Measurements from ENCODE around the gene LHB. TPM values are rescaled to one million over a fixed set of nuclear protein-coding genes. Genes with fewer than 3 reads are reported as not detected.

LHB gene
- total and polyA plus RNA-seq, 2 donors (not counting 3 experiments of a cell fraction or from before 2014, with no cell fraction given) = 1.3 TPM; not detected in 1

- FAIRE-seq = no peak
- BruUV-seq (replicated peaks) = no TSS peak
- TF ChIP-seq MAX (IDR thresholded peaks at IDR 0.05; ENCODE audit: insufficient read depth, insufficient read length) (no peak), POLR2A (IDR thresholded peaks at IDR 0.05; ENCODE audit: low read depth, low read length) (no peak), FOS (IDR thresholded peaks at IDR 0.05; ENCODE audit: borderline replicate concordance, insufficient read depth, low read length) (no peak), JUN (IDR thresholded peaks at IDR 0.05; ENCODE audit: borderline replicate concordance, insufficient read depth, insufficient read length, low read depth) (no peak), POLR2AphosphoS5 (IDR thresholded peaks at IDR 0.05; ENCODE audit: insufficient read depth, low read depth, low read length) (no peak), MYC (IDR thresholded peaks at IDR 0.05; ENCODE audit: low read depth, low read length) (no peak), GATA2 (IDR thresholded peaks at IDR 0.05; ENCODE audit: insufficient read depth, insufficient read length, low read depth, low read length) (no peak), CTCF (IDR thresholded peaks at IDR 0.05; ENCODE audit: extremely low read depth in 1 of 2, insufficient read depth in 1 of 2, low read depth in 1 of 2, low read length in 2 of 2) (no peak), EZH2 (IDR thresholded peaks at IDR 0.05; ENCODE audit: borderline replicate concordance, low read depth, low read length, severe bottlenecking) (no peak)
- no peaks in the 10 kb centered on the region for H4K20me1 ChIP-seq (replicated peaks; ENCODE audit: control insufficient read depth, extremely low read depth, insufficient read depth, low read length)
- ChIA-PET CTCF (interaction anchor here (1.4 to 2.6 kb wide), 3 partner anchors 15 to 189 kb away, joined by 7 to 10 read pairs (median 7); partner anchors contain the start of gene RUVBL2), POLR2A (interaction anchor here (0.8 kb wide), 1 partner anchor 16 kb away, joined by 3 read pairs; the partner anchor contains the start of genes GYS1 and RUVBL2)
- H3K9me3 ChIP-seq (replicated peaks; ENCODE audit: control insufficient read depth, insufficient read depth, low read length) = no peaks in the 10 kb centered on the region
- H3K4me2 ChIP-seq (ENCODE audit: insufficient read depth, low read length) = no peak overlapping the region
- intact Hi-C loops (cut with micrococcal nuclease) = no loop called here
- no peaks in the 10 kb centered on the region for H3K4me1 ChIP-seq (ENCODE audit: control insufficient read depth, extremely low read depth, insufficient read depth, low read length)
- H3K9ac ChIP-seq (replicated peaks; ENCODE audit: extremely low read depth, insufficient read depth, low read length) = no peak overlapping the region
- no peak overlapping the region for H2AFZ ChIP-seq (ENCODE audit: low read depth, low read length)
- peaks cover 2 to 15% of the 10 kb centered on the region in 2 experiments for H3K36me3 ChIP-seq (ENCODE audit: control insufficient read depth in 2 of 2, extremely low read depth in 1 of 2, insufficient read depth in 2 of 2, low read length in 2 of 2)
- no peak overlapping the region for H3K4me3 ChIP-seq (replicated peaks in 1 of 3; ENCODE audit: insufficient read depth in 1 of 3, low read depth in 1 of 3, low read length in 3 of 3)
- no peak overlapping the region for H3K27ac ChIP-seq (ENCODE audit: insufficient read depth, low read depth, low read length)
- DNase-seq (ENCODE audit: low read depth, low spot score) = no peak
- H3K9me1 ChIP-seq (replicated peaks; ENCODE audit: control insufficient read depth, extremely low read depth, insufficient read depth, low read length) = no peaks in the 10 kb centered on the region
- H3K27me3 ChIP-seq (ENCODE audit: control insufficient read depth in 2 of 2, insufficient read depth in 2 of 2, low read length in 2 of 2) = no peaks in the 10 kb centered on the region
- H3K79me2 ChIP-seq (ENCODE audit: control insufficient read depth, insufficient read depth, low read length) = no peaks in the 10 kb centered on the region
- dilution Hi-C loops (cut with MboI; ENCODE audit: extremely low pct_ligation_motif_present, low sequenced_read_pairs) = no loop called here
These were observed 39.8 kb downstream of the LHB start for GRCh38 chr19:48977061-48977460.
